HEK293 (cell line): ENCODE results near the gene MARCHF11.

Experiments used
- CTCF ChIA-PET: fragments of 350-600 bp; formaldehyde crosslinking; extraction: SDS; loops from one replicate; lab custom pipeline; 2021; ENCODE audit warnings: antibody characterized with exemption; lab: Yijun Ruan, JAX
- POLR2A ChIA-PET: fragments of 300-600 bp; formaldehyde crosslinking; extraction: SDS; loops from one replicate; lab custom pipeline; 2020; ENCODE audit warnings: antibody characterized with exemption, inconsistent platforms; lab: Yijun Ruan, JAX
- H3K27ac ChIP-seq: fragments of 200-500 bp; sonication (Bioruptor generic); 2 replicates; pipeline ENCODE4 v1.5.1; 2014; ENCODE audit warnings: low read depth, low read length, control low read depth, inconsistent platforms; ENCODE audit errors: extremely low read depth
- H3K36me3 ChIP-seq, 2 experiments: fragments of 200-500 bp in 1 of 2; sonication (Bioruptor generic) in 1 of 2; 1 replicate in 1 of 2; 2 replicates in 1 of 2; pipeline ENCODE4 v1.5.1; 2014 to 2017; ENCODE audit warnings: inconsistent platforms in 2 of 2, low read length in 2 of 2; ENCODE audit not compliant: control insufficient read depth in 2 of 2, insufficient read depth in 1 of 2
- H3K4me1 ChIP-seq: fragments of 200-500 bp; sonication (Bioruptor generic); 2 replicates; pipeline ENCODE4 v1.5.1; 2014; ENCODE audit warnings: mild to moderate bottlenecking, low read length, inconsistent platforms; ENCODE audit not compliant: control insufficient read depth, insufficient read depth
- H3K4me3 ChIP-seq: 2 replicates; pipeline ENCODE4 v1.5.1; 2011; ENCODE audit warnings: low read depth, mild to moderate bottlenecking, control low read depth, low read length, moderate library complexity
- H3K9me3 ChIP-seq: fragments of 200-500 bp; sonication (Bioruptor generic); 2 replicates; pipeline ENCODE4 v1.5.1; 2014; ENCODE audit warnings: low read depth, low read length, inconsistent platforms; ENCODE audit not compliant: control insufficient read depth, insufficient read depth
- BCL11B ChIP-seq: fragments of 450-650 bp; formaldehyde crosslinking; IDR thresholded peaks from 2 replicates; pipeline ENCODE4 v1.5.1; 2016; ENCODE audit warnings: low read depth, missing biosample characterization, missing genetic modification characterization
- GFI1B ChIP-seq: fragments of 450-650 bp; formaldehyde crosslinking; IDR thresholded peaks from 2 replicates; pipeline ENCODE4 v1.5.1; 2016; ENCODE audit warnings: missing biosample characterization, missing genetic modification characterization
- HOXC10 ChIP-seq: sonication (generic); formaldehyde crosslinking; IDR thresholded peaks from 2 replicates; pipeline ENCODE4 v1.8.1; 2023; ENCODE audit warnings: mild to moderate bottlenecking, missing genetic modification reagents
- KLF1 ChIP-seq: fragments of 450-650 bp; formaldehyde crosslinking; IDR thresholded peaks from 2 replicates; pipeline ENCODE4 v1.5.1; 2016; ENCODE audit warnings: missing biosample characterization, missing genetic modification characterization
- MEIS1 ChIP-seq: sonication (generic); formaldehyde crosslinking; IDR thresholded peaks from 2 replicates; pipeline ENCODE4 v1.8.1; 2022; ENCODE audit warnings: missing genetic modification reagents, mild to moderate bottlenecking, borderline replicate concordance
- ZBTB17 ChIP-seq: fragments of 450-650 bp; formaldehyde crosslinking; IDR thresholded peaks from 2 replicates; pipeline ENCODE4 v1.5.1; 2016; ENCODE audit warnings: missing biosample characterization, missing genetic modification characterization
- ZBTB44 ChIP-seq: fragments of 450-650 bp; IDR thresholded peaks from 2 replicates; pipeline ENCODE4 v1.5.1; 2018; ENCODE audit warnings: missing biosample characterization, mild to moderate bottlenecking, missing genetic modification characterization
- ZFHX2 ChIP-seq: fragments of 450-650 bp; formaldehyde crosslinking; conservative IDR thresholded peaks from 2 replicates; pipeline ENCODE4 v1.5.1; 2016; ENCODE audit warnings: missing biosample characterization, missing genetic modification characterization
- ZNF155 ChIP-seq: fragments of 450-650 bp; formaldehyde crosslinking; IDR thresholded peaks from 2 replicates; pipeline ENCODE4 v1.5.1; 2016; ENCODE audit warnings: missing biosample characterization, missing genetic modification characterization
- ZNF221 ChIP-seq: fragments of 450-650 bp; formaldehyde crosslinking; IDR thresholded peaks from 2 replicates; pipeline ENCODE4 v1.5.1; 2017; ENCODE audit warnings: missing biosample characterization, missing genetic modification characterization, borderline replicate concordance
- ZNF24 ChIP-seq: fragments of 450-650 bp; formaldehyde crosslinking; IDR thresholded peaks from 2 replicates; pipeline ENCODE4 v1.5.1; 2016; ENCODE audit warnings: missing biosample characterization, missing genetic modification characterization
- ZNF311 ChIP-seq: fragments of 450-650 bp; formaldehyde crosslinking; IDR thresholded peaks from 2 replicates; pipeline ENCODE4 v1.5.1; 2017; ENCODE audit warnings: missing biosample characterization, missing genetic modification characterization, borderline replicate concordance
- ZNF433 ChIP-seq: fragments of 450-650 bp; formaldehyde crosslinking; IDR thresholded peaks from 2 replicates; pipeline ENCODE4 v1.5.1; 2016; ENCODE audit warnings: missing biosample characterization, missing genetic modification characterization, low read depth
- ZNF449 ChIP-seq: fragments of 450-650 bp; formaldehyde crosslinking; IDR thresholded peaks from 2 replicates; pipeline ENCODE4 v1.5.1; 2017; ENCODE audit warnings: missing biosample characterization, mild to moderate bottlenecking, missing genetic modification characterization, moderate library complexity
- ZNF658 ChIP-seq: fragments of 450-650 bp; formaldehyde crosslinking; IDR thresholded peaks from 2 replicates; pipeline ENCODE4; 2016; ENCODE audit warnings: missing biosample characterization, missing genetic modification characterization
- ZNF747 ChIP-seq: fragments of 450-650 bp; formaldehyde crosslinking; IDR thresholded peaks from 2 replicates; pipeline ENCODE4 v1.5.1; 2016; ENCODE audit warnings: missing biosample characterization, missing genetic modification characterization
- ZXDB ChIP-seq: fragments of 450-650 bp; formaldehyde crosslinking; IDR thresholded peaks from 2 replicates; pipeline ENCODE4 v1.5.1; 2016; ENCODE audit warnings: missing biosample characterization, missing genetic modification characterization
- TF ChIP-seq, protein P1 (sequence below): fragments of 450-650 bp; formaldehyde crosslinking; IDR thresholded peaks from 2 replicates; pipeline ENCODE4 v1.5.1; 2016; ENCODE audit warnings: missing biosample characterization, missing genetic modification characterization
- TF ChIP-seq, protein P2 (sequence below): fragments of 450-650 bp; formaldehyde crosslinking; IDR thresholded peaks from 2 replicates; pipeline ENCODE4 v1.5.1; 2016; ENCODE audit warnings: missing biosample characterization, missing genetic modification characterization
- TF ChIP-seq, protein P3 (sequence below): fragments of 450-650 bp; formaldehyde crosslinking; IDR thresholded peaks from 2 replicates; pipeline ENCODE4 v1.5.1; 2016; ENCODE audit warnings: missing biosample characterization, missing genetic modification characterization
- TF ChIP-seq, protein P4 (sequence below): fragments of 450-650 bp; formaldehyde crosslinking; IDR thresholded peaks from 2 replicates; pipeline ENCODE4 v1.5.1; 2016; ENCODE audit warnings: missing biosample characterization, missing genetic modification characterization

MARCHF11 gene

DNA sequence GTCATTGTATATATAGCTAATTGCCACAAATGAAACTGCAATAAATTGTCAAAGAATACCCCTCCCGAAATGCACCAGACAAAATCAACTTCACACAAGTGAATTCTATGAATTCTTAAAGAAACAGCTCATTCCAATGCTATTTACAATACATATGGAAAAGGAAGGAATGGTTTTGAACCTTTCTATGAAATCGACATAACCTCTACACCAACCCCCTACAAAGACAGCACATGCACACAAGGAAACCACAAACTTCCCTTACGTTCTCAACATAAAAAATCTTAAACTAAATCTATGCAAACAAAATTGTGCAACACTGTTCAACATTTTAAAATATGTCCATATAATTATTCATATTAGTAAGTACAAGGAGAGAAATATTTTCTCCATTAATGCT, 39.2 kb downstream of the MARCHF11 start:
- ChIA-PET CTCF (interaction anchor here (1.0 kb wide), 1 partner anchor 20 kb away, joined by 5 read pairs; no protein-coding TSS in a partner anchor), POLR2A (no interaction called here)
- H3K4me1 ChIP-seq = no peaks in the 10 kb centered on the region
- no peak overlapping the region for H3K27ac ChIP-seq
- H3K36me3 ChIP-seq = no peaks in the 10 kb centered on the region
- TF ChIP-seq BCL11B (tag by site-specific recombination) = no peak
- TF ChIP-seq, protein P1, sequence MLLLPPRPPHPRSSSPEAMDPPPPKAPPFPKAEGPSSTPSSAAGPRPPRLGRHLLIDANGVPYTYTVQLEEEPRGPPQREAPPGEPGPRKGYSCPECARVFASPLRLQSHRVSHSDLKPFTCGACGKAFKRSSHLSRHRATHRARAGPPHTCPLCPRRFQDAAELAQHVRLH = no peak
- no peak overlapping the region for H3K4me3 ChIP-seq
- H3K9me3 ChIP-seq = no peaks in the 10 kb centered on the region

DNA sequence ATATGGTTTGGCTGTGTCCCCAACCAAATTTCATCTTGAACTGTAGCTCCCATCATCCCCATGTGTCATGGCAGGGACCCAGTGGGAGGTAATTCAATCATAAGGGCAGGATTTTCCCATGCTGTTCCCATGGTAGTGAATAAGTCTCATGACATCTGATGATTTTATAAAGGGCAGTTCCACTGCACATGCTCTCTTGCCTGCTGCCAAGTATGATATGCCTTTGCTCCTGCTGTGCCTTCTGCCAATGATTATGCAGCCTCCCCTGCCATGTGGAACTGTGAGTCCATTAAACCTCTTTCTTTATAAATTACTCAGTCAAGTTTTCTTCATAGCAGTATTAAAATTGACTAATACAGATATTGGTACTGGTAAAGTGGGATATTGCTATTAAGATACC, 42.4 kb downstream of the MARCHF11 start:
- POLR2A ChIA-PET = no interaction called here
- TF ChIP-seq ZBTB44 (tag by site-specific recombination) = no peak
- no peak for TF ChIP-seq KLF1 (tag by site-specific recombination)
- TF ChIP-seq GFI1B (tag by site-specific recombination) = no peak
- TF ChIP-seq ZXDB (tag by site-specific recombination) = no peak
- no peak for TF ChIP-seq ZNF747 (tag by site-specific recombination)
- TF ChIP-seq, protein P2, sequence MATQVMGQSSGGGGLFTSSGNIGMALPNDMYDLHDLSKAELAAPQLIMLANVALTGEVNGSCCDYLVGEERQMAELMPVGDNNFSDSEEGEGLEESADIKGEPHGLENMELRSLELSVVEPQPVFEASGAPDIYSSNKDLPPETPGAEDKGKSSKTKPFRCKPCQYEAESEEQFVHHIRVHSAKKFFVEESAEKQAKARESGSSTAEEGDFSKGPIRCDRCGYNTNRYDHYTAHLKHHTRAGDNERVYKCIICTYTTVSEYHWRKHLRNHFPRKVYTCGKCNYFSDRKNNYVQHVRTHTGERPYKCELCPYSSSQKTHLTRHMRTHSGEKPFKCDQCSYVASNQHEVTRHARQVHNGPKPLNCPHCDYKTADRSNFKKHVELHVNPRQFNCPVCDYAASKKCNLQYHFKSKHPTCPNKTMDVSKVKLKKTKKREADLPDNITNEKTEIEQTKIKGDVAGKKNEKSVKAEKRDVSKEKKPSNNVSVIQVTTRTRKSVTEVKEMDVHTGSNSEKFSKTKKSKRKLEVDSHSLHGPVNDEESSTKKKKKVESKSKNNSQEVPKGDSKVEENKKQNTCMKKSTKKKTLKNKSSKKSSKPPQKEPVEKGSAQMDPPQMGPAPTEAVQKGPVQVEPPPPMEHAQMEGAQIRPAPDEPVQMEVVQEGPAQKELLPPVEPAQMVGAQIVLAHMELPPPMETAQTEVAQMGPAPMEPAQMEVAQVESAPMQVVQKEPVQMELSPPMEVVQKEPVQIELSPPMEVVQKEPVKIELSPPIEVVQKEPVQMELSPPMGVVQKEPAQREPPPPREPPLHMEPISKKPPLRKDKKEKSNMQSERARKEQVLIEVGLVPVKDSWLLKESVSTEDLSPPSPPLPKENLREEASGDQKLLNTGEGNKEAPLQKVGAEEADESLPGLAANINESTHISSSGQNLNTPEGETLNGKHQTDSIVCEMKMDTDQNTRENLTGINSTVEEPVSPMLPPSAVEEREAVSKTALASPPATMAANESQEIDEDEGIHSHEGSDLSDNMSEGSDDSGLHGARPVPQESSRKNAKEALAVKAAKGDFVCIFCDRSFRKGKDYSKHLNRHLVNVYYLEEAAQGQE = no peak
- TF ChIP-seq, protein P3, sequence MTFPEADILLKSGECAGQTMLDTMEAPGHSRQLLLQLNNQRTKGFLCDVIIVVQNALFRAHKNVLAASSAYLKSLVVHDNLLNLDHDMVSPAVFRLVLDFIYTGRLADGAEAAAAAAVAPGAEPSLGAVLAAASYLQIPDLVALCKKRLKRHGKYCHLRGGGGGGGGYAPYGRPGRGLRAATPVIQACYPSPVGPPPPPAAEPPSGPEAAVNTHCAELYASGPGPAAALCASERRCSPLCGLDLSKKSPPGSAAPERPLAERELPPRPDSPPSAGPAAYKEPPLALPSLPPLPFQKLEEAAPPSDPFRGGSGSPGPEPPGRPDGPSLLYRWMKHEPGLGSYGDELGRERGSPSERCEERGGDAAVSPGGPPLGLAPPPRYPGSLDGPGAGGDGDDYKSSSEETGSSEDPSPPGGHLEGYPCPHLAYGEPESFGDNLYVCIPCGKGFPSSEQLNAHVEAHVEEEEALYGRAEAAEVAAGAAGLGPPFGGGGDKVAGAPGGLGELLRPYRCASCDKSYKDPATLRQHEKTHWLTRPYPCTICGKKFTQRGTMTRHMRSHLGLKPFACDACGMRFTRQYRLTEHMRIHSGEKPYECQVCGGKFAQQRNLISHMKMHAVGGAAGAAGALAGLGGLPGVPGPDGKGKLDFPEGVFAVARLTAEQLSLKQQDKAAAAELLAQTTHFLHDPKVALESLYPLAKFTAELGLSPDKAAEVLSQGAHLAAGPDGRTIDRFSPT (tag by site-specific recombination) = no peak
- TF ChIP-seq ZFHX2 = no peak
- no peak for TF ChIP-seq ZBTB17 (tag by site-specific recombination)
- TF ChIP-seq ZNF221 (tag by site-specific recombination) = no peak
- no peak for TF ChIP-seq ZNF311
- no peak for TF ChIP-seq ZNF658 (tag by site-specific recombination)
- no peak for TF ChIP-seq ZNF449 (tag by site-specific recombination)
- no peak for TF ChIP-seq MEIS1 (CRISPR knock-in tag)
- TF ChIP-seq ZNF155 (tag by site-specific recombination) = no peak
- TF ChIP-seq ZNF433 = no peak
- TF ChIP-seq, protein P4, sequence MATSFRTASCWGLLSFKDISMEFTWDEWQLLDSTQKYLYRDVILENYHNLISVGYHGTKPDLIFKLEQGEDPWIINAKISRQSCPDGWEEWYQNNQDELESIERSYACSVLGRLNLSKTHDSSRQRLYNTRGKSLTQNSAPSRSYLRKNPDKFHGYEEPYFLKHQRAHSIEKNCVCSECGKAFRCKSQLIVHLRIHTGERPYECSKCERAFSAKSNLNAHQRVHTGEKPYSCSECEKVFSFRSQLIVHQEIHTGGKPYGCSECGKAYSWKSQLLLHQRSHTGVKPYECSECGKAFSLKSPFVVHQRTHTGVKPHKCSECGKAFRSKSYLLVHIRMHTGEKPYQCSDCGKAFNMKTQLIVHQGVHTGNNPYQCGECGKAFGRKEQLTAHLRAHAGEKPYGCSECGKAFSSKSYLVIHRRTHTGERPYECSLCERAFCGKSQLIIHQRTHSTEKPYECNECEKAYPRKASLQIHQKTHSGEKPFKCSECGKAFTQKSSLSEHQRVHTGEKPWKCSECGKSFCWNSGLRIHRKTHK (tag by site-specific recombination) = no peak
- no peak for TF ChIP-seq HOXC10
- TF ChIP-seq ZNF24 (tag by site-specific recombination) = no peak
- H3K27ac ChIP-seq = no peak overlapping the region
- H3K4me1 ChIP-seq = no peaks in the 10 kb centered on the region
- H3K36me3 ChIP-seq = no peaks in the 10 kb centered on the region
- H3K4me3 ChIP-seq = no peak overlapping the region
- no peaks in the 10 kb centered on the region; the same call in 1 of the 2 replicates for H3K9me3 ChIP-seq
- CTCF ChIA-PET = interaction anchor here (0.8 kb wide), 1 partner anchor 22 kb away, joined by 4 read pairs; no protein-coding TSS in a partner anchor
